Spleen (tissue), 11 donors: ENCODE measurements around the gene SCYGR1. TPM values are rescaled to one million over a fixed set of nuclear protein-coding genes. Genes with fewer than 3 reads are reported as not detected.

Experiments used
- DNase-seq: peaks from one replicate; pipeline ENCODE4 v3.0.0-alpha.2; 2020
- H3K27ac ChIP-seq, 8 donors: fragments of 200-600 bp; sonication (generic) in 7 of 8; 1 replicate in 4 of 8; 2 replicates in 4 of 8; pipeline versions ENCODE4 v1.5.0 to v1.8.0; 2016 to 2021; ENCODE audit warnings: inconsistent platforms in 4 of 8, mild to moderate bottlenecking in 4 of 8, moderate library complexity in 1 of 8
- H3K27me3 ChIP-seq, 7 donors: fragments of 200-600 bp; sonication (generic) in 6 of 7; replicated peaks in 1 of 7; 1 replicate in 4 of 7; 2 replicates in 3 of 7; pipeline versions ENCODE4 v1.5.0 to v1.8.0; 2016 to 2021; ENCODE audit warnings: inconsistent platforms in 3 of 7, mild to moderate bottlenecking in 1 of 7
- H3K36me3 ChIP-seq, 6 donors: fragments of 200-600 bp; sonication (generic) in 5 of 6; 1 replicate in 4 of 6; 2 replicates in 2 of 6; pipeline versions ENCODE4 v1.5.0 to v1.8.0; 2016 to 2021; ENCODE audit warnings: inconsistent platforms in 2 of 6
- H3K4me1 ChIP-seq, 6 donors: fragments of 200-600 bp; sonication (generic) in 5 of 6; 1 replicate in 3 of 6; 2 replicates in 3 of 6; pipeline versions ENCODE4 v1.5.0 to v1.8.0; 2016 to 2021; ENCODE audit warnings: inconsistent platforms in 3 of 6
- H3K4me3 ChIP-seq, 8 donors: fragments of 200-600 bp; sonication (generic) in 7 of 8; 1 replicate in 4 of 8; 2 replicates in 4 of 8; pipeline versions ENCODE4 v1.5.0 to v1.8.0; 2016 to 2021; ENCODE audit warnings: inconsistent platforms in 4 of 8, mild to moderate bottlenecking in 4 of 8, moderate library complexity in 2 of 8
- H3K9me3 ChIP-seq, 8 donors: fragments of 200-600 bp; sonication (generic) in 7 of 8; 1 replicate in 4 of 8; 2 replicates in 4 of 8; pipeline versions ENCODE4 v1.5.0 to v1.8.0; 2016 to 2021; ENCODE audit warnings: inconsistent platforms in 4 of 8
- POLR2A ChIP-seq, 3 donors: fragments of 450-650 bp; IDR thresholded peaks; one replicate each; pipeline ENCODE4 v1.5.1; 2017; ENCODE audit warnings: antibody characterized with exemption in 3 of 3, mild to moderate bottlenecking in 1 of 3
- POLR2AphosphoS5 ChIP-seq, 3 donors: sonication (generic); formaldehyde crosslinking; IDR thresholded peaks; one replicate each; pipeline ENCODE4 v1.5.1; 2017; ENCODE audit warnings: antibody characterized with exemption in 3 of 3
- WGBS, 5 donors: extraction: QIAGEN DNeasy Blood & Tissue Kit in 3 of 5; methylation state at CpG; one replicate each; pipeline versions ENCODE4 v1.1.5 to v1.1.7; 2013 to 2018; 5-methylcytosine and 5-hydroxymethylcytosine counted together
- intact Hi-C: fragments of 100-400 bp; cut with DNase I; formaldehyde crosslinking; loops from one replicate; pipeline ENCODE4 v1.15.0; 2023; ENCODE audit warnings: low total_unique reads
- polyA plus RNA-seq, 3 donors: library from polyadenylated mRNA; stranded (reverse); fragments of 200-250 nt; gene quantifications; one replicate each; pipeline ENCODE4 v1.2.1, GENCODE V29; 2013
- total RNA-seq, 7 donors: library from RNA; depleted of rRNA in 3 of 7; stranded (reverse); fragments of >200 nt in 3 of 7; fragmentation: NEBNext Ultra II Directional in 4 of 7; extraction: Animal tissue kit (Norgen Biotek cat#: 25700) in 4 of 7; gene quantifications; one replicate each; pipeline versions ENCODE4 v1.1.0 to v1.2.1, GENCODE V29; 2016 to 2021
- TF ChIP-seq, protein P1 (sequence below), 11 experiments: fragments of 200-600 bp in 7 of 11; fragments of 450-650 bp in 4 of 11; sonication (generic) in 4 of 11; IDR thresholded peaks in 8 of 11; conservative IDR thresholded peaks in 3 of 11; 1 replicate in 7 of 11; 2 replicates in 4 of 11; pipeline versions ENCODE4 v1.4.0 to v1.8.0; 2016 to 2021; ENCODE audit warnings: antibody characterized with exemption in 11 of 11, inconsistent platforms in 4 of 11, mild to moderate bottlenecking in 1 of 11
- donor health status: healthy with polysubstance abuse.
- donor health status: DM: no; HTN: no; CAD: no; lungs with moderate emphysema.
- donor health status: DM: no; HTN: no; CAD: no.
- donor health status: Bipolar disorder and iron deficiency.
- donor health status: healthy.
- donor health status: DM: no; HTN: no; CAD: no.
- donor health status: DM: yes; HTN: yes; CAD: no.

SCYGR1 gene
- total and polyA plus RNA-seq, 10 donors: not detected

DNA sequence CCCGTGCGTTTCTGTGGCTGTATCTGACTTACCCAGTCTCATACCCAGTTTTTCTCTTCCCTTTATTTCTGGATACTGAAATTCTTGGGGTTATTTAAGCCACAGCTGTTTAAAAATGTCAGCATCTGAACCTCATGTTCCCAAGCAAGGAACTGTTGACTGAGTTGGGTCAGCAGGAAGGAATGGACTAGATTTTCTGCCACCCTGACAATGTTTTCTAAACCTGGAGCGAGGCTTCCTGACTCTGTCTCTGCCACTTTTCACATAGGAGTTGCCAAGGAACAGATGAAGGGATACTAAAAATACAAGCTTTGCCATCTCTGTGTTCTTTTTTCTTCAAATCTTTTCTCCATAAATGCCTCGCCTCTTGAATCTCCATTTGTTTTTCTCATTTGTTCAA, 29.0 kb upstream of the SCYGR1 start:
- Histone ChIP-seq H3K27ac (peak overlapping the region in 7 of 8 donors; percentile 65 to 89 (median 76)), H3K36me3 (no peaks in the 10 kb centered on the region), H3K4me1 (peaks cover 0 to 58% (median 13%) of the 10 kb centered on the region in 6 donors), H3K9me3 (no peaks in the 10 kb centered on the region), H3K4me3 (no peak overlapping the region), H3K27me3 (no peaks in the 10 kb centered on the region)
- TF ChIP-seq POLR2AphosphoS5 (IDR thresholded peaks at IDR 0.05) (no peak), POLR2A (IDR thresholded peaks at IDR 0.05) (no peak)
- TF ChIP-seq, protein P1, sequence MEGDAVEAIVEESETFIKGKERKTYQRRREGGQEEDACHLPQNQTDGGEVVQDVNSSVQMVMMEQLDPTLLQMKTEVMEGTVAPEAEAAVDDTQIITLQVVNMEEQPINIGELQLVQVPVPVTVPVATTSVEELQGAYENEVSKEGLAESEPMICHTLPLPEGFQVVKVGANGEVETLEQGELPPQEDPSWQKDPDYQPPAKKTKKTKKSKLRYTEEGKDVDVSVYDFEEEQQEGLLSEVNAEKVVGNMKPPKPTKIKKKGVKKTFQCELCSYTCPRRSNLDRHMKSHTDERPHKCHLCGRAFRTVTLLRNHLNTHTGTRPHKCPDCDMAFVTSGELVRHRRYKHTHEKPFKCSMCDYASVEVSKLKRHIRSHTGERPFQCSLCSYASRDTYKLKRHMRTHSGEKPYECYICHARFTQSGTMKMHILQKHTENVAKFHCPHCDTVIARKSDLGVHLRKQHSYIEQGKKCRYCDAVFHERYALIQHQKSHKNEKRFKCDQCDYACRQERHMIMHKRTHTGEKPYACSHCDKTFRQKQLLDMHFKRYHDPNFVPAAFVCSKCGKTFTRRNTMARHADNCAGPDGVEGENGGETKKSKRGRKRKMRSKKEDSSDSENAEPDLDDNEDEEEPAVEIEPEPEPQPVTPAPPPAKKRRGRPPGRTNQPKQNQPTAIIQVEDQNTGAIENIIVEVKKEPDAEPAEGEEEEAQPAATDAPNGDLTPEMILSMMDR (IDR thresholded peaks at IDR 0.05 in 8 of 11, conservative IDR thresholded peaks at IDR 0.05 in 3 of 11): no peak
- 68 to 81% (median 74%) methylated on average over 4 of the region's 4 CpGs for WGBS, 5 donors
- intact Hi-C loops: no loop called here
- no peak for DNase-seq

DNA sequence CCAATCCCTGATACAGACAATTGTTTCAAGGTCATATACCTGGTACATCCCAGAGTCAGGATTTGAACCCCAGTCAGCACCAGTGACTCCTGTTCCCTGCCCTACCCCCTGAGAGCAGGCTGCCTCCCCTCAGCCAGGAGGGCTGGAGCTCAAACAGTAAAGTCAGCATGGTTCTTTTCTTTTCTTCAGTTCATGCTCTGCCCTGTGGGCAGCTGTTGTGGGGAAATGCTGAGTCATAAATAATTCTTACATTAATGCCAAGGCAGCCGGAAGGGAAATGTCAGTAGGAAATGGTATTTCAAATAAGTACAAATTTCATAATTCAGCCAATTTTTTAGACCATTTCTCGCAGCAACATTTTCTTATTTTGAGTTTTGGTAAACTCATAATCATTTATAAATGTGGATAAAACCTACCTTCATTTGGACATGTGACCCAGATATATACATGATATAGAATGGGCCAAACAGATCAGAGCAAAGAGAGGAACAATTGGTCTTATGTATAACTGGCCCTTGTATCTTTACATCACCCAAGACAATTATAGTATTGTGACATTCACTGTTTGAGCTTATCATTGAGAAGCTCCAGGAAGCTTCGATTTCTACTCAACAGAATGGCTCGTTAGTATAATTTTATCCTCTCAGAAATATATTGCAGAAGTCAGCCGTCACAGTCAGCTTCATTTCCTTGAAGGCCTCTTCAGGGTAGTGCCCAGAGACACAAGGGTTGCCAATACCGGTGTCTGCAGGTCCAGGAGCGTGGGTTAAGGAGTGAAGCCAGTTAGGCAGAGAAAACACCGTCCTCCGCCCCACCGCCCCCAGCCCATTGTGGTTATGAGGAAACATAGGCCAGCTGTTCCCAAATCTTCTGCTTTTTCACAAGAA, 28.0 kb upstream of the SCYGR1 start:
- WGBS, 5 donors: 23 to 33% (median 25%) methylated on average over 10 of the region's 10 CpGs
- Histone ChIP-seq H3K36me3 (no peaks in the 10 kb centered on the region), H3K27me3 (no peaks in the 10 kb centered on the region), H3K27ac (peak overlapping the region; percentile 6 to 89 (median 76)), H3K4me3 (peak overlapping the region in 2 of 8 donors; percentile 0 to 4), H3K9me3 (no peaks in the 10 kb centered on the region), H3K4me1 (peaks cover 0 to 67% (median 19%) of the 10 kb centered on the region in 6 donors)
- intact Hi-C loops: no loop called here
- peak; percentile 80 for DNase-seq
- TF ChIP-seq POLR2A (IDR thresholded peaks at IDR 0.05) (no peak), POLR2AphosphoS5 (IDR thresholded peaks at IDR 0.05) (peak in 1 of 3 donors; percentile 55)
- TF ChIP-seq, protein P1 (IDR thresholded peaks at IDR 0.05 in 8 of 11, conservative IDR thresholded peaks at IDR 0.05 in 3 of 11): peak in 1 of 11 experiments; percentile 22

DNA sequence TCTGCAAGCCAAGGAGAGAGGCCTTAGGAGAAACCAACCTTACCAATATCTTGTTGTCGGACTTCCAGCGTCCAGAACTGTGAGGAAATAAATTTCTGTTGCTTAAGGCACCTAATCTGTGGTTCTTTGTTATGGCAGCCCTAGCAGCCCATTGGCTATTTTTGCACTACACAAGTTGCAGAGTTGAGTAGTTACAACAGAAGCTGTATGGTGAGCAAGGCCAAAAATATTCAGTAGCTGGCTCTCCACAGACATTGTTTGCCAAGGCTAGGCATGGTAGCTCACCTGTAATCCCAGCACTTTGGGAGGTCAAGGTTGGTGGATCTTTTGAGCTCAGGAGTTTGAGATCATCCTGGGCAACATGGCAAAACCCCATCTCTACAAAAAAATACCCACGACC, 27.1 kb upstream of the SCYGR1 start:
- H3K27me3 ChIP-seq: no peaks in the 10 kb centered on the region
- H3K4me1 ChIP-seq: peaks cover 0 to 75% (median 22%) of the 10 kb centered on the region in 6 donors
- H3K4me3 ChIP-seq: peak overlapping the region in 1 of 8 donors; percentile 20
- no peaks in the 10 kb centered on the region for H3K9me3 ChIP-seq
- intact Hi-C loops: no loop called here
- DNase-seq: no peak
- H3K36me3 ChIP-seq: no peaks in the 10 kb centered on the region
- 53 to 92% (median 81%) methylated on average over 3 of the region's 3 CpGs for WGBS, 5 donors
- peak overlapping the region in 5 of 8 donors; percentile 76 to 89 (median 83) for H3K27ac ChIP-seq
- TF ChIP-seq POLR2A (IDR thresholded peaks at IDR 0.05): no peak
- TF ChIP-seq, protein P1 (IDR thresholded peaks at IDR 0.05 in 8 of 11, conservative IDR thresholded peaks at IDR 0.05 in 3 of 11): no peak
- TF ChIP-seq POLR2AphosphoS5 (IDR thresholded peaks at IDR 0.05): no peak

DNA sequence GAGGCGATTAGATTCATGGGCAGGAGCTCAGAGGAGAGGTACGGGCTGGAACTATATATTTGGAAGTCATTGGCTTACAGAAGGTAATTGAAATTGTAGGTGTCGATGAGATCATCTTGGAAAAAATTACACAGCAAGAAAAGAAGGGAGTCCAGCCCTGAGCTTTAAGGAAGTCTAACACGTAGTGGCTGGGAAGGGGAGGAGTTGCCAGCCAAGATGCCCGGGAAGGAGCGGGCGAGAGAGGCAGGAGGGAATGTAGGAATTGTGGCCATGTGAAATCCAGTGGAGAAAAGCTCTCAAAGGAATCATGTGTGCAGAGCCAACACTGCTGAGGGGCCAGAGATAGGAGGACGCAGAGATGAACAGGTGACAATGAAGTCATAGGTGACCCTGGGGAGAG, 25.6 kb upstream of the SCYGR1 start:
- 85 to 91% (median 86%) methylated on average over 8 of the region's 8 CpGs for WGBS, 5 donors
- H3K36me3 ChIP-seq: no peaks in the 10 kb centered on the region
- peaks cover 0 to 75% (median 22%) of the 10 kb centered on the region in 6 donors for H3K4me1 ChIP-seq

More for the DNA sequence above, 25.6 kb upstream of the SCYGR1 start:
- intact Hi-C loops: no loop called here
- no peak for TF ChIP-seq POLR2A (IDR thresholded peaks at IDR 0.05)
- TF ChIP-seq, protein P1 (IDR thresholded peaks at IDR 0.05 in 8 of 11, conservative IDR thresholded peaks at IDR 0.05 in 3 of 11): no peak
- no peak for TF ChIP-seq POLR2AphosphoS5 (IDR thresholded peaks at IDR 0.05)
- no peak overlapping the region for H3K4me3 ChIP-seq
- H3K9me3 ChIP-seq: no peaks in the 10 kb centered on the region
- peak overlapping the region in 3 of 8 donors; percentile 9 to 89 (median 83) for H3K27ac ChIP-seq
- no peak for DNase-seq
- H3K27me3 ChIP-seq: no peaks in the 10 kb centered on the region
